ENCODE results near the gene VWA5B1. TPM values are rescaled to one million over a fixed set of nuclear protein-coding genes. Genes with fewer than 3 reads are reported as not detected.

Gene VWA5B1
- total and polyA plus RNA-seq, 10 of the 15 experiments (the other 5 are each of a cell fraction or from before 2014, with no cell fraction given) = under 0.01 to 0.05 (median 0.01) TPM; not detected in 7

DNA sequence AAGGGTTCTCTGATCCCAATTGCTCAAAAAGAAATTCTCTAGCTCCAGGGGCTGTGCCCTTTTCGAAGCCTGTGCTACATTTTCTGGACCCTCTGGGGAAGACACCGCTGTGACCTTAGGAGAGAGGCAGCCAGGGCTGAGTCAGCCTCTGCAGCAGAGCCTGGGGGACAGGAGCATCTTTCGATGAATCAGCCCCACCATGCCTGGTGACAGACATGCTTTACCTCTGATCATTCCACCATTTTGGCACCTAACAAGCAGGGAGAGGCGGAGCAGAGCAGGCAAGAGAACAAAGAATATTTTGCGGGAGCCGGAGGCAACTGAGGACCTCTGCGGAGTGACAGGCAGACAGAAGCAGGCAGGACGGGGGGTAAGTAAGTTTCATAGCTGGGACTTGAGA, 84.9 kb downstream of the VWA5B1 start:
- ChIA-PET CTCF (no interaction called here), POLR2A (no interaction called here), SMC1A (ENCODE audit: uncharacterized antibody, unreplicated experiment) (no interaction called here), RAD21 (ENCODE audit: unreplicated experiment) (no interaction called here)
- no peak overlapping the region for H2AFZ ChIP-seq (ENCODE audit: control insufficient read depth, low read depth, low read length)
- no peak for DNase-seq (ENCODE audit: low read depth, low spot score)
- H3K4me1 ChIP-seq (ENCODE audit: control insufficient read depth, insufficient read depth, low read length) = no peaks in the 10 kb centered on the region
- H3K27me3 ChIP-seq (replicated peaks in 1 of 2; ENCODE audit: control insufficient read depth in 2 of 2, insufficient read depth in 2 of 2, low read length in 1 of 2) = 0 out of 4 replicates have a peak, but pooled peaks cover 0 to 4% of the 10 kb centered on the region in 2 experiments
- intact Hi-C loops (cut with micrococcal nuclease; ENCODE audit: unreplicated experiment) = no loop called here
- in situ Hi-C loops (cut with MboI) = loop anchor here (5.0 kb wide), 1 partner anchor 117 kb away; no protein-coding TSS in a partner anchor
- no peaks in the 10 kb centered on the region for H3K36me3 ChIP-seq (ENCODE audit: control insufficient read depth in 2 of 2, insufficient read depth in 2 of 2, low read length in 1 of 2)
- no peak overlapping the region for H3K9ac ChIP-seq (ENCODE audit: control insufficient read depth, insufficient read depth, low read length)
- H3K9me3 ChIP-seq (replicated peaks; ENCODE audit: control insufficient read depth, insufficient read depth, low read length) = no peaks in the 10 kb centered on the region
- H3K4me2 ChIP-seq (ENCODE audit: control insufficient read depth, insufficient read depth) = no peak overlapping the region
- ATAC-seq = no peak
- no peaks in the 10 kb centered on the region for H4K20me1 ChIP-seq (ENCODE audit: control insufficient read depth, insufficient read depth)
- no peak for FAIRE-seq
- 48% methylated on average over 8 of the region's 8 CpGs for WGBS (ENCODE audit: insufficient coverage, insufficient replicate concordance, low lambda C conversion rate, missing lambda C conversion rate)
- TF ChIP-seq KDM1A (IDR thresholded peaks at IDR 0.05; ENCODE audit: borderline replicate concordance) (no peak), POLR2AphosphoS2 (IDR thresholded peaks at IDR 0.05; ENCODE audit: low read depth, low read length) (no peak), NR2F1 (conservative IDR thresholded peaks at IDR 0.05) (no peak), RBBP5 (conservative IDR thresholded peaks at IDR 0.05) (no peak), SP1 (IDR thresholded peaks at IDR 0.05; ENCODE audit: low read depth, low read length) (no peak), SIX5 (IDR thresholded peaks at IDR 0.05; ENCODE audit: low read depth, low read length, severe bottlenecking) (no peak), POLR2AphosphoS5 (IDR thresholded peaks at IDR 0.05; ENCODE audit: low read length) (no peak)
- TF ChIP-seq, protein P1, sequence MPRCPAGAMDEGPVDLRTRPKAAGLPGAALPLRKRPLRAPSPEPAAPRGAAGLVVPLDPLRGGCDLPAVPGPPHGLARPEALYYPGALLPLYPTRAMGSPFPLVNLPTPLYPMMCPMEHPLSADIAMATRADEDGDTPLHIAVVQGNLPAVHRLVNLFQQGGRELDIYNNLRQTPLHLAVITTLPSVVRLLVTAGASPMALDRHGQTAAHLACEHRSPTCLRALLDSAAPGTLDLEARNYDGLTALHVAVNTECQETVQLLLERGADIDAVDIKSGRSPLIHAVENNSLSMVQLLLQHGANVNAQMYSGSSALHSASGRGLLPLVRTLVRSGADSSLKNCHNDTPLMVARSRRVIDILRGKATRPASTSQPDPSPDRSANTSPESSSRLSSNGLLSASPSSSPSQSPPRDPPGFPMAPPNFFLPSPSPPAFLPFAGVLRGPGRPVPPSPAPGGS (IDR thresholded peaks at IDR 0.05; ENCODE audit: borderline replicate concordance, insufficient read depth, low read depth, low read length, poor library complexity, severe bottlenecking) = no peak
- TF ChIP-seq, protein P2, sequence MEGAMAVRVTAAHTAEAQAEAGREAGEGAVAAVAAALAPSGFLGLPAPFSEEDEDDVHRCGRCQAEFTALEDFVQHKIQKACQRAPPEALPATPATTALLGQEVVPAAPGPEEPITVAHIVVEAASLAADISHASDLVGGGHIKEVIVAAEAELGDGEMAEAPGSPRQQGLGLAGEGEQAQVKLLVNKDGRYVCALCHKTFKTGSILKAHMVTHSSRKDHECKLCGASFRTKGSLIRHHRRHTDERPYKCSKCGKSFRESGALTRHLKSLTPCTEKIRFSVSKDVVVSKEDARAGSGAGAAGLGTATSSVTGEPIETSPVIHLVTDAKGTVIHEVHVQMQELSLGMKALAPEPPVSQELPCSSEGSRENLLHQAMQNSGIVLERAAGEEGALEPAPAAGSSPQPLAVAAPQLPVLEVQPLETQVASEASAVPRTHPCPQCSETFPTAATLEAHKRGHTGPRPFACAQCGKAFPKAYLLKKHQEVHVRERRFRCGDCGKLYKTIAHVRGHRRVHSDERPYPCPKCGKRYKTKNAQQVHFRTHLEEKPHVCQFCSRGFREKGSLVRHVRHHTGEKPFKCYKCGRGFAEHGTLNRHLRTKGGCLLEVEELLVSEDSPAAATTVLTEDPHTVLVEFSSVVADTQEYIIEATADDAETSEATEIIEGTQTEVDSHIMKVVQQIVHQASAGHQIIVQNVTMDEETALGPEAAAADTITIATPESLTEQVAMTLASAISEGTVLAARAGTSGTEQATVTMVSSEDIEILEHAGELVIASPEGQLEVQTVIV (IDR thresholded peaks at IDR 0.05; ENCODE audit: borderline replicate concordance, partially characterized antibody) = no peak
- TF ChIP-seq, protein P3, sequence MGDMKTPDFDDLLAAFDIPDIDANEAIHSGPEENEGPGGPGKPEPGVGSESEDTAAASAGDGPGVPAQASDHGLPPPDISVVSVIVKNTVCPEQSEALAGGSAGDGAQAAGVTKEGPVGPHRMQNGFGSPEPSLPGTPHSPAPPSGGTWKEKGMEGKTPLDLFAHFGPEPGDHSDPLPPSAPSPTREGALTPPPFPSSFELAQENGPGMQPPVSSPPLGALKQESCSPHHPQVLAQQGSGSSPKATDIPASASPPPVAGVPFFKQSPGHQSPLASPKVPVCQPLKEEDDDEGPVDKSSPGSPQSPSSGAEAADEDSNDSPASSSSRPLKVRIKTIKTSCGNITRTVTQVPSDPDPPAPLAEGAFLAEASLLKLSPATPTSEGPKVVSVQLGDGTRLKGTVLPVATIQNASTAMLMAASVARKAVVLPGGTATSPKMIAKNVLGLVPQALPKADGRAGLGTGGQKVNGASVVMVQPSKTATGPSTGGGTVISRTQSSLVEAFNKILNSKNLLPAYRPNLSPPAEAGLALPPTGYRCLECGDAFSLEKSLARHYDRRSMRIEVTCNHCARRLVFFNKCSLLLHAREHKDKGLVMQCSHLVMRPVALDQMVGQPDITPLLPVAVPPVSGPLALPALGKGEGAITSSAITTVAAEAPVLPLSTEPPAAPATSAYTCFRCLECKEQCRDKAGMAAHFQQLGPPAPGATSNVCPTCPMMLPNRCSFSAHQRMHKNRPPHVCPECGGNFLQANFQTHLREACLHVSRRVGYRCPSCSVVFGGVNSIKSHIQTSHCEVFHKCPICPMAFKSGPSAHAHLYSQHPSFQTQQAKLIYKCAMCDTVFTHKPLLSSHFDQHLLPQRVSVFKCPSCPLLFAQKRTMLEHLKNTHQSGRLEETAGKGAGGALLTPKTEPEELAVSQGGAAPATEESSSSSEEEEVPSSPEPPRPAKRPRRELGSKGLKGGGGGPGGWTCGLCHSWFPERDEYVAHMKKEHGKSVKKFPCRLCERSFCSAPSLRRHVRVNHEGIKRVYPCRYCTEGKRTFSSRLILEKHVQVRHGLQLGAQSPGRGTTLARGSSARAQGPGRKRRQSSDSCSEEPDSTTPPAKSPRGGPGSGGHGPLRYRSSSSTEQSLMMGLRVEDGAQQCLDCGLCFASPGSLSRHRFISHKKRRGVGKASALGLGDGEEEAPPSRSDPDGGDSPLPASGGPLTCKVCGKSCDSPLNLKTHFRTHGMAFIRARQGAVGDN (IDR thresholded peaks at IDR 0.05) = no peak
- TF ChIP-seq, protein P4, sequence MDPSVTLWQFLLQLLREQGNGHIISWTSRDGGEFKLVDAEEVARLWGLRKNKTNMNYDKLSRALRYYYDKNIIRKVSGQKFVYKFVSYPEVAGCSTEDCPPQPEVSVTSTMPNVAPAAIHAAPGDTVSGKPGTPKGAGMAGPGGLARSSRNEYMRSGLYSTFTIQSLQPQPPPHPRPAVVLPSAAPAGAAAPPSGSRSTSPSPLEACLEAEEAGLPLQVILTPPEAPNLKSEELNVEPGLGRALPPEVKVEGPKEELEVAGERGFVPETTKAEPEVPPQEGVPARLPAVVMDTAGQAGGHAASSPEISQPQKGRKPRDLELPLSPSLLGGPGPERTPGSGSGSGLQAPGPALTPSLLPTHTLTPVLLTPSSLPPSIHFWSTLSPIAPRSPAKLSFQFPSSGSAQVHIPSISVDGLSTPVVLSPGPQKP (IDR thresholded peaks at IDR 0.05; ENCODE audit: low read depth, low read length) = no peak
- no peaks in the 10 kb centered on the region for H3K79me2 ChIP-seq (ENCODE audit: control insufficient read depth, insufficient read depth, low read length)
- no TSS peak for BruUV-seq (replicated peaks)
- H3K27ac ChIP-seq (ENCODE audit: control insufficient read depth, insufficient read depth) = no peak overlapping the region
- no peak overlapping the region for H3K4me3 ChIP-seq
